ENCODE measurements around the gene GZMB. TPM values are rescaled to one million over a fixed set of nuclear protein-coding genes. Genes with fewer than 3 reads are reported as not detected.

GZMB gene
- total RNA-seq, 4 donors from 2014 or later: 1.1 to 1.9 TPM; not detected in 2

DNA sequence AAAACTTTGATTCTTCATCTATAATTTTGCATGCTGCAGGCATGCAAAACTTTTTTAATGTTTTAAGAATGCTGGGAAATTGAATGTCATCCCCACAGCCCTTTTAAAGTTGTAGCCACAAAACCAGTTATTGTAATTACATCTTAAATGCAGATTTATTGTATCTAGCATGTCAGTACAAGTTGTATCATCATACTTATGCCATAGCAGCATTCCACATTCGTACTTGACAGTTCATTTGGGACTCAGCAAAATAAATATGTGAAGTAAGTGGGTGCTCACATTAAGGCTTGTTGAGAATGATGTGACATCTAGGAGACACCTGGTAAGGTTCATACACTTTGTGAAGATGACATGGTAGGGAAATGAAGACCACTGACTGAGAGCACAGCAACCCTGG, 44.0 kb upstream of the GZMB start:
- H3K27ac ChIP-seq: no peak overlapping the region
- no peak for DNase-seq
- no peak for TF ChIP-seq POLR2A (IDR thresholded peaks at IDR 0.05)
- TF ChIP-seq, protein P1, sequence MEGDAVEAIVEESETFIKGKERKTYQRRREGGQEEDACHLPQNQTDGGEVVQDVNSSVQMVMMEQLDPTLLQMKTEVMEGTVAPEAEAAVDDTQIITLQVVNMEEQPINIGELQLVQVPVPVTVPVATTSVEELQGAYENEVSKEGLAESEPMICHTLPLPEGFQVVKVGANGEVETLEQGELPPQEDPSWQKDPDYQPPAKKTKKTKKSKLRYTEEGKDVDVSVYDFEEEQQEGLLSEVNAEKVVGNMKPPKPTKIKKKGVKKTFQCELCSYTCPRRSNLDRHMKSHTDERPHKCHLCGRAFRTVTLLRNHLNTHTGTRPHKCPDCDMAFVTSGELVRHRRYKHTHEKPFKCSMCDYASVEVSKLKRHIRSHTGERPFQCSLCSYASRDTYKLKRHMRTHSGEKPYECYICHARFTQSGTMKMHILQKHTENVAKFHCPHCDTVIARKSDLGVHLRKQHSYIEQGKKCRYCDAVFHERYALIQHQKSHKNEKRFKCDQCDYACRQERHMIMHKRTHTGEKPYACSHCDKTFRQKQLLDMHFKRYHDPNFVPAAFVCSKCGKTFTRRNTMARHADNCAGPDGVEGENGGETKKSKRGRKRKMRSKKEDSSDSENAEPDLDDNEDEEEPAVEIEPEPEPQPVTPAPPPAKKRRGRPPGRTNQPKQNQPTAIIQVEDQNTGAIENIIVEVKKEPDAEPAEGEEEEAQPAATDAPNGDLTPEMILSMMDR (IDR thresholded peaks at IDR 0.05): no peak
- H3K9me3 ChIP-seq: no peaks in the 10 kb centered on the region
- H3K4me1 ChIP-seq: peaks cover 0 to 6% (median 5%) of the 10 kb centered on the region in 4 donors
- no peaks in the 10 kb centered on the region for H3K27me3 ChIP-seq
- no peaks in the 10 kb centered on the region for H3K36me3 ChIP-seq
- no peak overlapping the region for H3K4me3 ChIP-seq

DNA sequence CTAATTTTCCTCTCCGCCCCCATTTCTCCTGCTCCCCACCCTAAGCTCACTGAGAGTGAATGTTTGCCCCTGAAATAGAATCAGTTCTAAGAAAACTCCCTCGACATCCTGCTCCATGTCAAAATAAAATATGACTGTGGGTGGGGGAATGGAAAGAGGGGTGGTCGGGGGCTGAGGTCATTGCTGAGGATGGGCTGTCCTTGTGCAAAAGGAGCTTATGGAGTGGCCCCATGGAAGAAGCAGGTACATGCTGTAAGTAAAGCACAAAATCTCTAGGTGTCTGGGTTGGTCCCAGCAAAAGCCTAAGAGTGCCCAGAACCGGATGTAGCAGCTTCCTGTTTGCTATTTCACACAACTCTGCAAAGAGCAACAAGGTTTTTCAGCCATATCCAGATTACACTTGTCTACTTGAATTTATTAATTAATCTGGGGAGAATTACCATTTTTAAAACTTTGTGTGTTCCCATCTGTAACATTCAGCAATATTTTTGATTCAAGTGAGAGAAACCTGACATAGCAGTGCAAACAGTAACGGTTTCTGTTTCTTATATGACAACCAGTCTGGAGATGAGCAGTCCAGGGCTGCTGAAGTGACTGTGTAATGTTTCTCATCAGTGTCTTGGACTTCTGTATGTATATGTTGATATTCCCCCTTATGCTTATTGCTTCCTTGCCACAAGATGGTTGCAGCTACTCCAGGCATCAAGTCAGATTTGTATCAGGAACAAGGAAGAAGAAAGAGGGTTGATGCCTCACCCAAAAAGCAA, 40.4 kb upstream of the GZMB start:
- Histone ChIP-seq H3K36me3 (no peaks in the 10 kb centered on the region), H3K4me1 (peaks cover 0 to 11% (median 5%) of the 10 kb centered on the region in 4 donors), H3K4me3 (no peak overlapping the region), H3K27ac (peak overlapping the region; percentile 51 to 80 (median 57)), H3K27me3 (no peaks in the 10 kb centered on the region), H3K9me3 (no peaks in the 10 kb centered on the region)
- peak in 2 of 3 donors; percentile 70 to 77 for DNase-seq
- TF ChIP-seq, protein P1 (IDR thresholded peaks at IDR 0.05): no peak
- no peak for TF ChIP-seq POLR2A (IDR thresholded peaks at IDR 0.05)

- peak in 2 of 3 donors; percentile 59 to 71 for DNase-seq
- no peak for TF ChIP-seq POLR2A (IDR thresholded peaks at IDR 0.05)
- TF ChIP-seq, protein P1 (IDR thresholded peaks at IDR 0.05): no peak
- Histone ChIP-seq H3K4me1 (peaks cover 0 to 11% (median 4%) of the 10 kb centered on the region in 4 donors), H3K9me3 (no peaks in the 10 kb centered on the region), H3K4me3 (no peak overlapping the region), H3K27ac (peak overlapping the region; percentile 51 to 80 (median 57)), H3K36me3 (no peaks in the 10 kb centered on the region), H3K27me3 (no peaks in the 10 kb centered on the region)
These were observed 39.7 kb upstream of the GZMB start for GRCh38 chr14:24673534-24674203.

DNA sequence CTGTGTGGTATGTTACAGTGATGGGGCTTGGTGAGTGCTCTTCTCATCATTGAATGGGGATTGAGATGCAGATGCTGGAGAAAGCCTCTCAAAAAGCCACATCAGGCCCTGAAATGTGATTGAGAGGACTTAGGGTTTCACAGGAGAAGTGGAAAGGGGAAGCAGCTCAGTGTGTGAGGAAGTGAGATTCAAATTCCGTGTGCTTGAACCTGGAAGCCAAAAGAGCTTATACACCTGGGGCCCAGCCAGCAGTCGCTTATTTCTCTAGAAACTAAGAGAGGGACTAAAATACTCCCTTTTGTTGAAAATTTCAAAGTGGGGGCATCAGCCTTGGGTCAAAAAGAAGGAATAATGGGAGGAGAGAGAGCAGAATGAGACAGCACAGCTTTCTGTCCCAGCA, 39.1 kb upstream of the GZMB start:
- no peaks in the 10 kb centered on the region for H3K36me3 ChIP-seq
- H3K27ac ChIP-seq: peak overlapping the region; percentile 28 to 80 (median 44)
- peak in 2 of 3 donors; percentile 48 to 57 for DNase-seq

DNA sequence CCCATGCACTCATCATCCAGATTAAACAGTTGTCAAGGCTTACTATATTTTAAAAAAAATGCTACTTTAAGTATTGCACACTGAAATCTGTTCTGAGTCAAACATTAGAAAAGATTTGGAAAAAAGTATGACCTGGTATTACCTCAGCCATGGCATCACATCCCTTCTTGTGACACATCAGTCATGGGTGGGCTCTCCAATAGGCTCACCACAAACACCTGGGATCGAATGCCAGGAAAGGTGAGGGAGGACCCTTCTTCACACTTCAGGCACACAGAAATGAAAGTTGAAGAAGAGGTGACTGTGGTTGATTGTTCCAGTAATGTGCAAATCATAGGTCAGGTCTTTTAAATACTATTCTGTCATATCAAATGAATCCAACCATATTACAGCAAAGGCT, 36.6 kb upstream of the GZMB start:
- Histone ChIP-seq H3K27me3 (no peaks in the 10 kb centered on the region), H3K4me1 (peaks cover 0 to 11% (median 0%) of the 10 kb centered on the region in 4 donors)
- TF ChIP-seq, protein P1 (IDR thresholded peaks at IDR 0.05): no peak
- TF ChIP-seq POLR2A (IDR thresholded peaks at IDR 0.05): no peak

More for the DNA sequence above, 39.1 kb upstream of the GZMB start:
- Histone ChIP-seq H3K4me3 (no peak overlapping the region), H3K9me3 (no peaks in the 10 kb centered on the region), H3K27me3 (no peaks in the 10 kb centered on the region), H3K4me1 (peaks cover 0 to 11% (median 0%) of the 10 kb centered on the region in 4 donors)
- TF ChIP-seq, protein P1 (IDR thresholded peaks at IDR 0.05): no peak
- TF ChIP-seq POLR2A (IDR thresholded peaks at IDR 0.05): no peak

More for the DNA sequence above, 36.6 kb upstream of the GZMB start:
- Histone ChIP-seq H3K36me3 (no peaks in the 10 kb centered on the region), H3K4me3 (no peak overlapping the region), H3K9me3 (no peaks in the 10 kb centered on the region), H3K27ac (no peak overlapping the region)
- DNase-seq: no peak

Data from Peyer's patch (tissue), 4 donors.